SH-SY5Y (cell line): Measurements from ENCODE around the gene FAM25A.

Experiments used
- GATA2 ChIP-seq: IDR thresholded peaks from 2 replicates; pipeline ENCODE4 v1.6.1; 2011; ENCODE audit warnings: mild to moderate bottlenecking, low read depth, low read length
- GATA3 ChIP-seq: IDR thresholded peaks from 2 replicates; pipeline ENCODE4 v1.6.1; 2011; ENCODE audit warnings: low read depth, mild to moderate bottlenecking, low read length, moderate library complexity

GRCh38 chr10:87072449-87072848, 52.4 kb downstream of the FAM25A start:
- TF ChIP-seq GATA2 (no peak), GATA3 (no peak)
